Measurements from ENCODE around the gene MARK2.

- no peak for TF ChIP-seq POLR2AphosphoS5 (IDR thresholded peaks at IDR 0.05; ENCODE audit: low read depth, low read length)
- TF ChIP-seq TAF1 (IDR thresholded peaks at IDR 0.05; ENCODE audit: borderline replicate concordance, insufficient read depth, low read length), result no peak
Measured at GRCh38 chr11:63867511-63867910, 28.6 kb downstream of the MARK2 start.
